GM18861 (cell line): ENCODE results near the gene CABLES1.
"Not testable (repeated sequence)": the region's sequence is repeated elsewhere in the genome, so short reads cannot be mapped to it uniquely, and the experiment has no call there.

Experiments used
- ATAC-seq: cut with Tn5 transposase; IDR thresholded peaks from one replicate; pipeline ENCODE4 v1.9.1; 2021; ENCODE audit not compliant: unreplicated experiment

CABLES1 gene, protein sequence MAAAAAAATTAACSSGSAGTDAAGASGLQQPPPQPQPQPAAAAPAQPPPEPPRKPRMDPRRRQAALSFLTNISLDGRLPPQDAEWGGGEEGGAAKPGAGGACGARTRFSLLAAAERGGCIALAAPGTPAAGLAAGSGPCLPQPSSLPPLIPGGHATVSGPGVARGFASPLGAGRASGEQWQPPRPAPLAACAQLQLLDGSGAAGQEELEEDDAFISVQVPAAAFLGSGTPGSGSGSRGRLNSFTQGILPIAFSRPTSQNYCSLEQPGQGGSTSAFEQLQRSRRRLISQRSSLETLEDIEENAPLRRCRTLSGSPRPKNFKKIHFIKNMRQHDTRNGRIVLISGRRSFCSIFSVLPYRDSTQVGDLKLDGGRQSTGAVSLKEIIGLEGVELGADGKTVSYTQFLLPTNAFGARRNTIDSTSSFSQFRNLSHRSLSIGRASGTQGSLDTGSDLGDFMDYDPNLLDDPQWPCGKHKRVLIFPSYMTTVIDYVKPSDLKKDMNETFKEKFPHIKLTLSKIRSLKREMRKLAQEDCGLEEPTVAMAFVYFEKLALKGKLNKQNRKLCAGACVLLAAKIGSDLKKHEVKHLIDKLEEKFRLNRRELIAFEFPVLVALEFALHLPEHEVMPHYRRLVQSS

DNA sequence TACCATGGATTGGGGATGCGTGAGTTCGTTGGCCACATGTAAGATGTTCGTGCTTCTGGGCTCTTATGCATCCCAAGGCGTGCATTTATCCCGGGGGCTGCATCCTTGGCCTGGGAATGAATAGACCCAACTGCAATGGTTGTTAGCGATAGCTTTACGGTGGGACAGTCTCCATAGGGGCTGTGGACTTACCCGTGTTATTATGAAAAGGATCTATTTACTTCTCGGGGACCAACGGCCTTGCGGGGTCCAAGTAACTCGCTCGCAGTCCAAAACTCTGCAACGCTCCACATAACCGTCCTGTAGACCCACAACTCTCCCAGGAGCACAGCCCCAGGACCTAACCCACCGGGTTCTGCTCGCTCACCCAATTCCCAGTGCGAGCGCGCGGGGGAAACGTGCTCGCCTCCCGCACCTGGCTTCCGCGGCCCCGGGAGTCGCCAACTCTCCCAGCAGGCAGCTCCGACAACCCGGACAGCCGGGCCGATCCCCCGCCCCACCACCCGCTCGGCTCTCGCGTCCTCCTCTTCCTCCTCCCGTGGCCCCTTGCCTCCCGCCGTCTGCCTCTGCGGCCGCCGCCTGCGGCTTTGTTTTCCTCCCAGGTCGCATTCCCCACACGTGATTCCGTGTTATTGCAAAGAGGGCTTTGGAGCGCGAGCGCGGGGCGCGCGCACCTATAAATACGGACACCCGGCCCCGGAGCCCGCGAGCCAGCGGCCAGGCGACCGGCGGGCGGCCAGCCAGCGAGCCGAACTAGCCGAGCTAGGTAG lies at the start of gene CABLES1:
Gene CABLES1, plus strand, starts transcription at position 706 of the 770 bp plus-strand sequence. CDS start 278 bp downstream, outside the sequence.
- no peak for ATAC-seq

DNA sequence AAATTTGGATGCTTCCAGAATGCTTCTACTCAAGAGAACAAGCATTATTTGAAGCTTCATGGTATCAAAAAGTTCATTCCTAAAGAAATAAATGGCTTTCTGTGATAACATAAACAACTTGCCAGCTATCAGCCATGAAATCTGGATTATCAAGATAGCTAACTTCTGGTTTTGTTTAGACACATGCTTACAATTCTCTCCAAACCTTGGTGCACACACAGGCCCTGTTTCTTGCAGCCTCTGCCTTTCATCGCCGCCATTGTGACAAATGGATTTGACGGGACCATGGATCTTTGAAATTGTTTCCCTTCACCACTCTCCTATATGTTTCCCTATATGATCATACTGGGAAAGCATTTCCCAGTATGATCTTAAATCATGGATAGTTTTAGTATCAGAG lies 47.9 kb upstream of the CABLES1 start:
- ATAC-seq = no peak

DNA sequence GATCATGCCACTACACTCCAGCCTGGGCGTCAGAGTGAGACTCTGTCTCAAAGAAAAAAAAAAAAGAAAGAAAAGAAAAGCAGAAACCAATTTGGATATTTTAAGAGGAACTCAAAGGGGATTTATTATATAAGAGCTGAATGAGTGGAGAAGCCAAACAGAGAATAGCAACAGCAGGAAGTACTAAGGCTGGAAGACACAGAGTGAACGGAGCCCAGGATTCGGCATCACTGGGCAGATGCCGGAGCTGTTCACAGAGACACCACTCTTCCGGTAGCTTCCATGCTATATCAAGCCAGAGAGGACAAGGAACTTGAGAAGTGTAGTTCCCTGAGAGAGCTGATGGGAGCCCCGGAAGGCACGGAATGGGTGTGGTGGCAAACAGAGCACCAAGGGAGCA lies 47.0 kb upstream of the CABLES1 start:
- ATAC-seq = no peak

DNA sequence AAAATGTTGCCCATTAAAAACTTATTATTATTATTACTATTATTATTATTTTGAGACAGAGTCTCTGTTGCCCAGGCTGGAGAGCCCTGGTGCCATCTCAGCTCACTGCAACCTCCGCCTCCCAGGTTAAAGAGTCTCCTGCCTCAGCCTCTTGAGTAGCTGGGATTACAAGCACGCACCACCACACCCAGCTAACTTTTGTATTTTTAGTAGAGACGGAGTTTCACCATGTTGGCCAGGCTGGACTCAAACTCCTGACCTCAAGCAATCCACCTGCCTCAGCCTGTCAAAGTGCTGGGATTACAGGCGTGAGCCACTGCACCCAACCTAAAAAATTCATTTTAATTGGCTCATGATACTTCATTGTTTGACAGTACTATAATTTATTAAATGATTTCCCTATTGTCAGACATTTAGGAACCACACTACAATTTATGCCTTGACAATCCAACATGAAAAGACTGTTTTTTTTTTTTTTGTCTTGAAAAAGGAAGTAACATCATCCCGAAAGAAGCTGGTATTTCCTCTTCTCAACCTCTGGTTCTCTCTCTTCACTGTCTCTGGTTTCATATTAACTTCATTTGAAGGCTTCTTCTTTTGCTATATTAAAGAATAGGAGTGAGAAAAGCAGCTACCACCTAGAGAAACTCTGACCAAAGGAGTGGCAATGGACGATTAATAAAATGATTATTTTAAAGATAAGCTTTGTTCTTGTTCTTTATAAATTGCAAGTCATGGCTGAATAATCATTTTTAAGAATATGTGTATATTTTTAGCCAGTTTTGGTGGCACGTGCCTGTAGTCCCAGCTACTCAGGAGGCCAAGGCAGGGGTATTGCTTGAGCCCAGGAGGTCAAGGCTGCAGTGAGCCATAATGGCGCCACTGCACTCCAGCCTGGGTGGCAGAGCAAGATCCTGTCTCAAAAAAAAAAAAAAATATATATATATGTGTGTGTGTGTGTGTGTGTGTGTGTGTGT lies 44.0 kb upstream of the CABLES1 start:
- peak; percentile 89 for ATAC-seq

DNA sequence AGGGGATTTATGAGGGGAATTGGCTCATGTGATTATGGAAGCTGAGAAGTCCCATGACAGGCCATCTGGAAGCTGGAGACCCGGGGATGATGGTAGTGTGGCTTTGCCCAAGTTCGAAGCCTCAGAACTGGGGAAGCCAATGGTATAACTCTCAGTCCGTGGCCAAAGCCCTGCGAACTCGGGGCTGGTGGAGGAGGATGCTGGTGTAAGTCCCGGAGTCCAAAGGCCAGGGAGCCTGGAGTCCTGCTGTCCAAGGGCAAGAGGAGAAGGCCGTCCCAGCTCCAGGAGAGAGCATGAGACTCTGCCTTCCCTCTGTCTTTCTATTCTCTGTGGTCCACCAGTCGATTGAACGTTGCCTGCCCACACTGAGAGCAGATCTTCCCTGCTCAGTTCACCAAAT lies 43.2 kb upstream of the CABLES1 start:
- no peak for ATAC-seq

DNA sequence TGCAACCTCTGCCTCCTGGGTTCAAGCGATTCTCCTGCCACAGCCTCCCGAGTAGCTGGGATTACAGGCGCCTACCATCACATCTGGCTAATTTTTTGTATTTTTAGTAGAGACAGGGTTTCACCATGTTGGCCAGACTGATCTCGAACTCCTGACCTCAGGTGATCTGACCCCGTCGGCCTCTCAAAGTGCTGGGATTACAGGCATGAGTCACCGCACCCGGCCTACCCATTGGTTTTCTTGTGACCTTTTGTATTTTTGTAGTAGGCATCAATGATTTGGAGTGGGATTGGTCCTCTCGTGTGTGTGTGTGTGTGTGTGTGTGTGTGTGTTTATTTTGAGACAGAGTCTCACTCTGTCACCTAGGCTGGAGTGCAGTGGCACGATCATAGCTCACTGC lies 42.2 kb upstream of the CABLES1 start:
- not testable (repeated sequence) for ATAC-seq

DNA sequence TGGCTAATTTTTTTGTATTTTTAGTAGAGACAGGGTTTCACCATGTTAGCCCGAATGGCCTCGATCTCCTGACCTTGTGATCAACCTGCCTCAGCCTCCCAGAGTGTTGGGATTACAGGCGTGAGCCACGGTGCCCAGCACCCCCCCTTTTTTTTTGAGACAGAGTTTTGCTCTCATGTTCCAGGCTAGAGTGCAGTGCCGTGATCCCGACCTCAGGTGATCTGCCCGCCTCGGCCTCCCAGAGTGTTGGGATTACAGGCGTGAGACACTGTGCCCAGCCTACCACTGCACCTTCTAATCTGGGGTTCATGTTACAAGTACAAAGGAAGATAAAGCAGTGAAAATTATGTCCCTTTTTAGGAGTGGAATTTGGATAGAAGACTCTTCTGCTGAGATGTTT lies 41.5 kb upstream of the CABLES1 start:
- no peak for ATAC-seq

DNA sequence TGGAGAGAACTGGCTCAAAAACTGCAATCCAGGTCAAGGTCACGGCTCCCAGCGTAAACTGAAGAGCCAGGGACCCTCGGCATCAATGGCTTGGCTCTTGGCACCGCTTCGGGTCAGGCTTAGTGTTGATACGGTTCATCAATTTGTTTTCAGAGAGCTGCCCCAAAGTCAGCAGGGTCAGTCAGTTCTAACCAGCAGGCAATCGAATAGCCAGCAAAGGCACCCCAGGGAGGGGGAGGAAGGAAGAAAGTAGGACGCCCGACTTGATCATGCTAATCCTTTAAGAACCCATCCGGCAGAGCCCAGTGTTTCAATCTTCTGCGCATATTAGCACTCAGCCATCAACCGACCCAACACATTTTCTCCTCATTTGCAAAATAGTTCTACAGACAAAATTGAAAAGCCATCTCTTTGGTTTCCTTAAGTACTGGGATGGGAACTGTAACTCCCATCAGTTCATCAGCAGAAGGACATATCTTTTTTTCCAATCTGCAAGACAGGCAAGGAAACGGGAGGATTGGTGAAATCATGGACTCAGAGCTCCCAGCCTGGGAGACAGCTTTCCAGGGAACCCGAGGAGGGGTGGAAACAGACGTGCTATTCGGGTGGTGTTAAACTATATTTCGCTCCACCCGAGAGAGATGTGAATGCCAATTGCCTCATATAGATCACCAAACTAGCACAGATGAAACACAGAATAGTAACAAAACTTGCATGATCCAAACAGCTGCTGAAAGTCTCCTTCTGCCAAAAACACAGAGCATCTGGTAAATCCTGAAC lies 40.7 kb upstream of the CABLES1 start:
- no peak for ATAC-seq

DNA sequence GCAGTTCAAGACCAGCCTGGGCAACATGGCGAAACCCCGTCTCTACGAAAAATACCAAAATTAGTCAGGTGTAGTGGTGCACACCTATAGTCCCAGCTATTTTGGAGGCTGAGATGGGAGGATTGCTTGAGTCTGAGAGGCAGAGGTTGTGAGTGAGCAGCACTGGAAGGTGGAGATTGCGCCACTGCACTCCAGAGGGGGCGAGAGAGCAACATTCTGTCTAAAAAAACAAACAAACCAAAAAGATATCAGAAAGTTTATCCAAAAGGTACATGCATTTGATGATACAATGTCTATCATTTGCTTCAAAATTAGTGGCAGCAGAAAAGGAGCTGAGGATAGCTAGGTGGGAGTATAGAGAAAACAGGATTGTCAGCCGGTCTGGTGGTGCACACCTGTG lies 39.8 kb upstream of the CABLES1 start:
- no peak for ATAC-seq

DNA sequence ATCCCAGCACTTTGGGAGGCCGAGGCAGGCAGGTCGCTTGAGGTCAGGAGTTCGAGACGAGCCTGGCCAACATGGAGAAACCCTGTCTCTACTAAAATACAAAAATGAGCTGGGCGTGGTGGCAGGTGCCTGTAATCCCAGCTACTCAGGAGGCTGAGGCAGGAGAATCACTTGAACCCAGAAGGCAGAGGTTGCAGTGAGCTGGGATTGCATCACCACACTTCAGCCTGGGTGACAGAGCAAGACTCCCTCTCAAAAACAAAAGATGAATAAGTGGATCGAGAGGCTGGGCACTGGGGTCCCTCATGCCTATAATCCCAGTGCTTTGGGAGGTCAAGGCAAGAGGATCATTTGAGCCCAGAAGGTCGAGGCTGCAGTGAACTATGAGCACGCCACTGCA lies 38.3 kb upstream of the CABLES1 start:
- not testable (repeated sequence) for ATAC-seq

DNA sequence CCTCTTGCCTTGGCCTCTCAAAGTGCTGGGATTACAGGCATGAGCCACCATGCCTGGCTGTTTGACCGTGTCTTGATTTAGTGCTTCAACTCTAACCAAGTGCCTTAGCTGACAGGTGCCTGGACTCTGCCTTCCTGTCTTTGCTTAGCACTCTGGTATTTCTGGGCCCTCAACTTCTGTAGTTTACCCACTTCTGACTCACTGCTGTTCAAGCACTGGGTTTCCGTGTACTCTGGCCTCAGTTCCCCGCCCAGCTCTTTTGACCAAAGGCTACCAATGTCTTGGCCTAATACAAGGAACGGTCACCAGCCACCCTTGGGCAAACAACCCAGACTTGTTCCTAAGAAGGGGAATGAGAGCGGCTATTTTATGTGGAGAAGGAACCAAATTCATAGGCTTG lies 35.7 kb upstream of the CABLES1 start:
- no peak for ATAC-seq

DNA sequence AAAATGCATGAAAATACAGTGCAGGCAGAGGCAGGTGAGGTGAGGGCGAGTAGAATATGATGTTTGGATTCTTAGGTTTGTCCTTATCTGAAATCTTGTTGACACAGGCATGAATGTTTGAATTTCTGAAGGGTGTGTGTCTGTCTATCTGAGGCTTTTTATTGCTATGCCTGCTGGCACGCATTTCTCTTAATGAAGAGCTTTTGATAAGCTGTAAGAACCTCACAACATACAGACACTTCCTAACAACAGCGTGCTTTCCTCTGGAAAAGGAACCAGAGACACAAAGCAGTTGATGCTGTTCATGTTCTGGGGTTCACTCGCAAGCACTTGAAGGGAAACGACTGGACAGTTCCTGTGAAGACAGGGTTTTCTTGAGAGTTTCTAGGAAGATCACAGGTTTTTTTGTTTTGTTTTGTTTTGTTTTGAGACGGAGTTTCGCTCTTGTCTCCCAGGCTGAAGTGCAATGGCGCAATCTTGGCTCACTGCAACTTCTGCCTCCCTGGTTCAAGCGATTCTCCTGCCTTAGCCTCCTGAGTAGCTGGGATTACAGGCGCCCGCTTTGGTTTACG lies 33.3 kb upstream of the CABLES1 start:
- no peak for ATAC-seq

DNA sequence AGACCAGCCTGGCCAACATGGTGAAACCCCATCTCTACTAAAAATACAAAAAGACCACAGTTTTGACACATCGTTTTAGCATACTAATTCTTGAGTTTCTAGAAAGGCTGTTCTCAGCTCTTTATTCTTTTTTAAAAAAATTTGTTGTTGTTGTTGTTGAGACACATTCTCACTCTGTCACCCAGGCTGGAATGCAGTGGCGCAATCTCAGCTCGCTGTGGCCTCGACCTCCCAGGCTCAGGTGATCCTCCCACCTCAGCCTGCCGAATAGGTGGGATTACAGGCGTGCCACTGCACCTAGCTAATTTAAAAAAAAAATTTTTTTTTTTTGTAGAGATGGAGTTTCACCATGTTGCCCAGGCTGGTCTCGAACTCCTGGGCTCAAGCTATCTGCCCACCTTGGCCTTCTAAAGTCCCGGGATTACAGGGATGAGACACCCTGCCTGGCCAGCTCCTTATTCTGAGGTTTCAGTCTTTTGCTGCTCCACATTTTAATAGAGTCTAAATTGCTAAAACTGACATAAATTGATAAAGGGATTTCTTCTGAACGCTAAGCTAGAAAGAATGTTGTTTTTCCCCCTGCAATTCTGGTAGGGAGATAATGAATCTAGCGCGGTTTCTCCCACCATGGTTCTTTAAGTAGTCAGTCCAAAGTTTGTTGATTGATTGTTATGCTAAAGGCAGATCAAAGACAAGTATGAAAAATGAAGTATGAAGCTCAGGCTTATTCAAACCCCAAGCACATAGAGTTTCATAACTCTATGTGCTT lies 32.6 kb upstream of the CABLES1 start:
- no peak for ATAC-seq

DNA sequence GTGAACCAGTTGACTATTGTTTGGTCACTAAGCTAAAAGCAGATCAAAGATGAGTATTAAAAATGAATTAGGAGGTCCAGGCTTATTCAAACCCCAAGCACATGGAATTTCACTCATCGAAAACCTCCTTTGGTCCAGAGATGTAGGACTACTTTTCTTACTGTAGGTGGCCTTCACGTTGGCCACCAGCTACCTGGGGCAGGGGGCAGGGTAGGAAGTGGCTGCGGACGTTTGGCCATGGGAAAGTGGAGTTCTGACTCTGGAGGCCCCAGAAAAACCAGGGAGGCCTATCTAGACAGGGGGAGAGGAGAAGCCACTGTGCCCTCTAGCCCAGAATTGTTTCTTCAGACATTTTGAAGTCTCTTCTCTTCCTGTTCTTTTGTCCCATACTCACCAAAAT lies 31.8 kb upstream of the CABLES1 start:
- ATAC-seq = no peak

DNA sequence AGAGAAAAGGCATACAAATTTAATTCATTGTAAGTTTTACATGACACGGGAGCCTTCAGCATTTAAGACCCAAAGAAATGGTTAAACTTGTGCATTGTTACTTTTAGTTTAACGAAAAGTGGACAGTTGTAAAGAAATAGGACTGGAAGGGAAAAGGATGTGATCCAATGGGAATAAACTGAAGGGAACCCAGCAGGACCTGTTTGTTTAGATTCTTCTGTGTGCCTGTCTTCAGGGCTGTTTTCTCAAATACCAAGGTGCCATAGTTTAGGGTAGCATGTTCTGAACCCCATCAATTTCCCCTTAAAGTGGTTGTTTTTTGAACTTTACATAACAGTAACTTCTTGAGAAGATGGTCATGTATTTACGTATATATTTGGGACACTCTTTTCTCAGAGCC lies 30.3 kb upstream of the CABLES1 start:
- no peak for ATAC-seq

DNA sequence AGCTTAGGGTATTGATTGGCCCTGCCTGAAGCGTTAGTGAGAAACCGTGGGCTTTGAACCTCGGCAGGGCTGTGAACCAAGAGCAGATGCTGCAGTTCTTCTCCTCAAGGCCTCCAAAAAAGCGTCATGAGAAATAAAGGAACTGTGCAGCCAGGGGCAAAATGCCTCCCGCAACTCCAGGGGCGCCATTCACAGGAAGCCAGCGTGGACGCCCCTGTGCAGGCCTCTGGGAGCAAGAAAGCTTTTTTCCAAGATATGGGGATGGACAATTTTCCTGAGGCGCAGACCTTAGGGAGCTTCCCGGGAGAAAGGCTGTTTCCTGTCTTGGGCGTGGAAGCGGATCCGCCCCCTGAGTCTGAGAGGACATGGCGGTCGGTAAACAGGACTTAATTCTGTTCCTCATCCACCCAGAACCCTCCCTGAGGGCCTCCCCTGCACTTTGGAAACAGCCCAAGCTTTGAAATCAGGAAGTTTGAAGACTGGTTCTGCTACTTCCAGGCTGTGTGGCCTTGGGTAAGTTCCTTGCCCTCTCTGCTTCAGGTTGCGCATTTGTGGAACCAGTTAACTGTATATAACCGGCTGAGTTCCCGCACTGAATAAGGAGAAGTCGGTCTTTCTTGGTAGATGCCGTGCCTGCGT lies 29.6 kb upstream of the CABLES1 start:
- no peak for ATAC-seq

DNA sequence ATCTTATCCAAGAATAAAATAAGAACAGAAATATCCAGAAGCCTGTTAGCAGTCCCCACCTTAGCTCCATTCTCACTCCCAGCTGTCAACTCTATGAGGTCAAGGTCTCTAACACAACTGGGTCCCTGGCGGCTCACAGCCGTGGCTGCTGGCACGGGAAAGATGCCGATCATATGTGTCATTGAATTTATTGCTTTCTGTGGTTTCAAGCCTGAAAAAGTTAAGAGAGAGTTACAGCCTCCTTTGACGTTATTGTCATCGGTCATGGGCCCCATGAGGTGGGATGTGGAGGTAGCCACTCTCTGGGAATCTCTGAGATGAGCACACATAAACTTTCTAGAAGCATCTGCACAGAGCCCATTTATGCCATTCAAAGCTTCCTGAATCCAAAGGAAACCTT lies 28.7 kb upstream of the CABLES1 start:
- no peak for ATAC-seq

DNA sequence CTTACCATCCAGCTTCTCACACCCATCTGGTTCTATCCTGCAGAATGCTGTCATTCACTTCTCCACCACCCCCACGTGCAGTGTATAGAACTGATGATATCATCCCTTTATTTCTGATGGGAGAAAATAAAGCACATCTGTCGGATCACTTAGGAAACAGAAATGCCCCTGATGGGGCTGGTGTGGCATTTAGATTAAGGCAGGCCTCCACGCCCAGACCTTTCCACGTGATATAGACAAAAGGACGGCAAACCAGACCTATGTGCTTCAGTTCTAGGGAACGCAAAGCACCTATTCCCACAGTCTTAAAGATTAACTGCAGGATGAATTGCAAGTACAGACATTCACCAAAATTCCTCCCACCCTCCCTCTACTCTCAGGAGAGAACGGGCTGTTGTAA lies 27.6 kb upstream of the CABLES1 start:
- no peak for ATAC-seq
